ENCODE data around the gene PTOV1.

The PTOV1 gene

GRCh38 chr19:49887665-49888509 is 36.9 kb downstream of the PTOV1 start:
- no peak for DNase-seq (ENCODE audit: low read depth in 1 of 2, low spot score in 1 of 2)

DNA sequence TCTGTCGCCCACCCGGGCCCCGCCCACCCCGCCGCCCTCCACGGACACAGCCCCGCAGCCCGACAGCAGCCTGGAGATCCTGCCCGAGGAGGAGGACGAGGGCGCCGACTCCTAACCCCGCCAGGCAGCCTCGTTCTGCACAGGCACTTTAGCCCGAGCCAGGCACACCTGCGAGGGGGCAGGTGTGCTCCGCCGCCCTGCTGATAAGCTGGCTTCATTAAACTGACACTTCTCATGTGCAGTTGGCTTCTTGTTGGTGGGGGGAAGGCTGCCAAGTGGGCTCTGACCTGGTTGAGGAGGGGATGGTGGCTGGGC is 37.5 kb downstream of the PTOV1 start:
- no peak for DNase-seq (ENCODE audit: low read depth in 1 of 2, low spot score in 1 of 2)

- DNase-seq (ENCODE audit: low read depth in 1 of 2, low spot score in 1 of 2): no peak
Measured at GRCh38 chr19:49889038-49889686, 38.2 kb downstream of the PTOV1 start.

DNA sequence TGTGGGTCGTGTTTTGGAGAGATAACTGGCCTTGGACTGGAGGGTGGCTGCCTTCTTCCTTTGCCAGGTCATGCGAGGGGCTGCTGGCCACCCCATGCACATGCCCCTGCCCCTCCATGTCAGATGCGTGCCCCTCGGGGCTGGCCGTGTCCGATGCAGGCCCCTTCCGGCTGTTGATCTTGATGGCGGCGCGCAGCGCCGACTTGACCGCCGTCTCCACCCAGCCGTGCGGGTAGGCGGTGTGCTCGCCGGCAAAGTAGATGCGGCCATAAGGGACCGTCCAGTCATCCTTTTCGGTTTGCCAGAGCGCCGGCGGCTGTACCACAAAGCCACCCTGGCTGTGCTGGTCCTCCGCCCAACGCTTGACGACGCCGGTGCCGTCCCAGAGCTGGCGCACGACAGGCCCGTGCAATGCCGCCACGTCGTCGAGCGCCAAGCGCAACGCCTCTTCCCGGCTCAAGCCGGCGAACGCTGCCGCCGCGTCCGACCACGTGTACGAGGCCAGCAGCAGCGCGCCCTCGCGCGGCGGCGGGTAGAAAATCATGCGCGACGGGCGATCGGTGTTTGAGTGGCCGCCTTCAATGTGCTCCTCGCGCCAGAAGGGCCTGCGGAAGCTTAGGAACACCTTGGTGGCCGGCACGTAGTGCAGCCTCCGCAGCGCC is 38.9 kb downstream of the PTOV1 start:
- DNase-seq (ENCODE audit: low read depth in 1 of 2, low spot score in 1 of 2): peak; percentile 45 to 65

DNA sequence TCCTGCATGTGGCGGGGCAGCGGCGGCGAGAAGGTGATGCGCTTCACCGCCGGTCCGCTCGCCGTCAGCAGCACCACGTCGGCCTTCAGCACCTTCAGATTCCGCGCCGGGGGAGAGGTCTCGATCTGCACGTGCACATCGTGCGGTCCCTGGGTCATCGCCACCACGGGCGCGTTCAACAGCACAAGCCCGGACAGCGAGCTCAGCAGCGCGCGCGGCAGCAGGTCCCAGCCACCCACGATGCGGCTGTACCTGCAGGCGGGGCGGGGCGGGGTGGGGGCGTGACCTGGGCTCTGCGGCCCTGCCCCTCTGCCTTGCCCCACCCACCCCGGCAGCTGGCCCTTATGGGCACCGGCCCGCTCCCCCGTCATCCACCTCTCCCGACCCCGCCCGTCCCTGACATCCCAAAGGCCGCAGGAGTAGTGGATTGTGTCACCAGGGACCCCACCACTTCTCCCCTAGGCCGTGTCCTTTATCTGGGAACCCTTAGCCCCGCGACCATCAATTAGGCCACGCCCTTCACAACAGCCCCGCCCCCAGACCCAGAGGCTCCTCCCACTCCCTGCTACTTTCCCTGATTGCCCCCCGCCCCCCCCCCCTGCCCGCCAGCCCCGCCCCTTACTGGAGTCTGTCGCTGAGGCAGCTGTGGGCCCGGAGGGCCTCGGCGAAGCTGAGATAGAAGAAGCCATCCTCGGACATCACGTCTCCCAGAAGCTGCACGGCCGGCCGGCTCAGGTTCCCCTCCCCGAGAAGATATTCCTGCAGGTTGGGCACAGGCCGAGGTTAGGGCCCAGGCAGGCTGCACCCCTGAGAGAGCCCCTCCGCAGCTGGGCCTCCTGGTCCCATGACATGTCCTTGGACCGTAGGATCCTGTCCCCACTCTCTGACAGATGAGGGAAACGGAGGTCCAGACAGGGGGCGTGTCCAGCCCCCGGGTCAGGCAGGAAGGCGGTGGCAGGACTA is 39.7 kb downstream of the PTOV1 start:
- DNase-seq (ENCODE audit: low read depth in 1 of 2, low spot score in 1 of 2): peak; percentile 40 to 54

- no peak for DNase-seq (ENCODE audit: low read depth in 1 of 2, low spot score in 1 of 2)
Measured at GRCh38 chr19:49891393-49891792, 40.4 kb downstream of the PTOV1 start.

GRCh38 chr19:49892716-49893115 is 41.8 kb downstream of the PTOV1 start:
- no peak for DNase-seq (ENCODE audit: low read depth in 1 of 2, low spot score in 1 of 2)

DNA sequence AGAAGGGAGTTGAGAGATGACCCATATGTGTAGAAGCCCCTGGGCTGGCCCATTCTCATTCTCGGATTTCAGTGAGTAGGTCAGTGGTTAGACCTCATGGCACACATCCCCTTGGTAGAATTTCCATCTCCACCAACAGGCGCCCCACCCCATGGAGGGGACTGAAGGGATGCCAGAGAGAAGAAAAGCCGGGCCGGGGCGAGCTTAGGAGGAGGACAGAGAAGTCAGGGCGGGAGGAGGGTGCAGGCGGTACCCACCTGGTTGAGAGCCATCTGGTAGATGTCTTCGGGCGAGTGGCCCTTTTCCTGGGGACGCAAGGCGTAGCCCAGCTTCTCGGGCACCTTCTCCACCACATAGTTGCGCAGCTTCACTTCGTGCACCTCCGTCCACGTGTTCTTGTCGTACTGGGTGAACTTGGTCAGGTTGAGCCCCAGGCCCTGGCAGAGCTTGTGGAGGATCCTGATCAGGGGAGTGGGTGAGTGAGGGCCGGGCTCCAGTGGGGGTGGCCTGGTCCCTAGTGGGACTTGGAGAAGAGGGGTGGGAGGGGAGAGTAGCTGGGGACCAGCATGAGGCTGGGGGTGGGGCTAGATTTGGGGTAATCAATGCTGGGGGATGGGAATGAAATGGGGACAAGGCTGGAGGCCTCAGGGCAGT is 43.2 kb downstream of the PTOV1 start:
- DNase-seq (ENCODE audit: low read depth in 1 of 2, low spot score in 1 of 2): no peak

- no peak for DNase-seq (ENCODE audit: low read depth in 1 of 2, low spot score in 1 of 2)
Measured at GRCh38 chr19:49894879-49895565, 44.1 kb downstream of the PTOV1 start.

GRCh38 chr19:49895566-49896297 is 44.8 kb downstream of the PTOV1 start:
- DNase-seq (ENCODE audit: low read depth in 1 of 2, low spot score in 1 of 2): no peak

DNA sequence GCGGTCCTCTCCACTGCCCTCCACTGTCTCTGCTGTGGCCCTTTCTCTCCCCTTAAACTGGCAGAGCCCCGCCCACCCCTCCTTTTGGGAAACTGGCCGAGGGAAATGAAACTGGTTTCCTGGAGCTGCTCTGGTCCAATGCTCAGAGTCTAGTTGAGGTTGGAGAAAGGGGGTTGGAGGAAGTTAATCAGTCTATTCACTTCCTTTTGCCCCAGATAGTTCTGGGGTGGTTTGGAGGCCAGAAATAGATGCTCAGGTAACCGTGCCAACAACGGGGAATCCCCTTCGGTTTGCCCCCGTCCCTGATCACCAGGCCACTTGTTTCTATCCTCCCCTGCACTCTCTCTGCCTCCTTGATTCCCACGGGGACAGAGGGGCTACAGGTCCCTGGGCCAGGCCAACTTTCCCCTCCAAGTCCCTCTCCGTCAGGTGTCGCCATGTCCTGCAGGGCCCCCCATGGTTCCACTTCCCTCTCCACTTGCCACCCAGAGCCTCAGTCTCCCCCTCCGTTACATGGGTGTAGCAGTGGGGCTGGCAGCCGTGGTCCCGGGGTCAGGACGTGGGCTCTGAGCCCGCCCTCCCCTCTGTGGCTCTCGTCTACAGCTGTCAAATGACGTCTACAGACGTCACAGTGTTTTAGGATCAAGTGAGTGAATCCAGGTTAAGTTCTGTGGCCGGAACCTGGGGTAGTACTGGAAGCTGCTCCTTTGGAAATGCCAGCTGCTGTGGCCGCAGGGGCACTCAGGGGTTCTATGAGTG is 46.1 kb downstream of the PTOV1 start, which contains the start of gene IL4I1:
Gene IL4I1, minus strand, starts transcription at position 25 of the 759 bp plus-strand sequence. CDS start 727 bp downstream, outside the sequence.
- peak in 1 of 2 donors; percentile 40 for DNase-seq (ENCODE audit: low read depth in 1 of 2, low spot score in 1 of 2)

DNA sequence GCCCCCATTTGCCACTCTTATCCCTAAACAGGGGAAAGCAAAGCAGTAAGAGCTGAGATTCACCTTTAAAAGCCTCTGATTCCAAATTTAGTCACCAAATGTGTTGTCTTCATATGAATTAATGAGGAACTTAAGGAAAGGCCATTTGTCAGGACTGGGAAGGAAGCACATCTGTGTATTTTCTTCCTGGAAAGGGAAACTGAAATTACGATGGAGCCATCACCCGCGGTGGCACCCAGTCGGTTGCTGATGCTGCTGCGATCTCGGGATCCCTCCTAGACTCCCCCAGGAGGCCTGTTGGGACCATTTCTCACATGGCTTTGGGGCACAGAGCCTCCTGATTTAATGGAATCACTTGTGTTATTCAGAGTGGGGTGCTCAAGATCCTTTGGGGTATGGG is 53.2 kb downstream of the PTOV1 start:
- no peak for DNase-seq (ENCODE audit: low read depth in 1 of 2, low spot score in 1 of 2)

- no peak for DNase-seq (ENCODE audit: low read depth in 1 of 2, low spot score in 1 of 2)
Measured at GRCh38 chr19:49906879-49907564, 56.1 kb downstream of the PTOV1 start.

- no peak for DNase-seq (ENCODE audit: low read depth in 1 of 2, low spot score in 1 of 2)
Measured at GRCh38 chr19:49907745-49908446, 56.9 kb downstream of the PTOV1 start.

DNA sequence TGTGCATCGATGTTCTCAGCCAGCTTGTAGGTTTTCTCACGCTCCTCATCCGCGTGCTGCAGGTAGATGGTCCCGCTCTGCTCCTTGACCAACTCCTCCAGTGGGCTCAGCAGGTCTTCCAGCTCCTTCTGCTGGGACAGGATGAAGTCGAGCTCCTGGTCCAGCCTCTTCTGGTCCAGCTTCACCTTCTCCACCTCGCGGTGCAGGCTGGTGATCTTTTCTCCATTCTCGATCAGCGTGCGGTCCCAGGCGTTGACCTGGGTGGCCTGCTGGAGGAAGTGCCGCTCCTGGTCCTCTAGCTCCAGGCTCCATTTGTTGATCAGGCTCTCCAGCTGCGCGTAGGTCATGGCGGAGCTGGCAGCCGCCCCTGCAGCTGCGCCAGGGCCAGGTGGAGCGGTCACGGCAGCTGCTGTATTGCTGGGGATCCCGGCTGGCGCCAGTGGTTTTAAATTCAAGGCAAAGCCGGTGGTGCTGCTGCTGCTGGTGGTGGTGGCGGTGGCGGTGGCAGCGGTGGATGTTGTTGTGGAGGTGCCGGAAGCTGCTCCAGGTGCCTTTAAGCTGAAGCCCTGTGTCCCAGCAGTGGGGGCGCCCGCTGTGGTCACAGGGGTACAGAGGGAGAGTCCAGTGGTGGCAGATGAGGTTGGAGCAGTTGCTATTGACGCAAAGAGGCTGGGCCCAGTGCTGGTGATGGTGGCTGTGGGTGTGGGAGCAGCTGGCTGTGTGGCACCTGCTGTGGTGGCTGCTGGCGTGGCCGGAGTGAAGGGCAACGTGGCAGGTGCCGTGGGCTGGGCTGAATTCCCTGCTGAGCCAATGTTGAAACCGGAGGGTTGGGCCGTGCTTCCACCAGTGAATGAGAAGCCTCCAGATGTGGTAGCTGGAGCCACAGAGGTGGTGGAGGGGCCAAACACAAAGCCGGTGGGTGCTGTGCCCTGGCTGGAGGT is 57.8 kb downstream of the PTOV1 start:
- no peak for DNase-seq (ENCODE audit: low read depth in 1 of 2, low spot score in 1 of 2)

GRCh38 chr19:49910179-49910578 is 59.2 kb downstream of the PTOV1 start:
- no peak for DNase-seq (ENCODE audit: low read depth in 1 of 2, low spot score in 1 of 2)
